Fibroblast of skin of abdomen (primary cell): Measurements from ENCODE around the gene SOX10. TPM values are rescaled to one million over a fixed set of nuclear protein-coding genes. Genes with fewer than 3 reads are reported as not detected.
A peak's percentile ranks its signal among the peaks of the same experiment; 100 is the strongest.

ENCODE experiments used
- DNase-seq: peaks from one replicate; pipeline ENCODE4 v3.0.0-alpha.2; 2013
- polyA plus RNA-seq, 2 experiments: library from polyadenylated mRNA; unstranded; fragments of 120-200 nt; gene quantifications; one replicate each; pipeline ENCODE4 v1.2.1, GENCODE V29; 2013; ENCODE audit not compliant: insufficient read length in 2 of 2

SOX10 gene
- polyA plus RNA-seq (2013, experiment 1 of 2; ENCODE audit: insufficient read length), result 0.51 TPM
- polyA plus RNA-seq (2013, experiment 2 of 2; ENCODE audit: insufficient read length), result not detected

DNA sequence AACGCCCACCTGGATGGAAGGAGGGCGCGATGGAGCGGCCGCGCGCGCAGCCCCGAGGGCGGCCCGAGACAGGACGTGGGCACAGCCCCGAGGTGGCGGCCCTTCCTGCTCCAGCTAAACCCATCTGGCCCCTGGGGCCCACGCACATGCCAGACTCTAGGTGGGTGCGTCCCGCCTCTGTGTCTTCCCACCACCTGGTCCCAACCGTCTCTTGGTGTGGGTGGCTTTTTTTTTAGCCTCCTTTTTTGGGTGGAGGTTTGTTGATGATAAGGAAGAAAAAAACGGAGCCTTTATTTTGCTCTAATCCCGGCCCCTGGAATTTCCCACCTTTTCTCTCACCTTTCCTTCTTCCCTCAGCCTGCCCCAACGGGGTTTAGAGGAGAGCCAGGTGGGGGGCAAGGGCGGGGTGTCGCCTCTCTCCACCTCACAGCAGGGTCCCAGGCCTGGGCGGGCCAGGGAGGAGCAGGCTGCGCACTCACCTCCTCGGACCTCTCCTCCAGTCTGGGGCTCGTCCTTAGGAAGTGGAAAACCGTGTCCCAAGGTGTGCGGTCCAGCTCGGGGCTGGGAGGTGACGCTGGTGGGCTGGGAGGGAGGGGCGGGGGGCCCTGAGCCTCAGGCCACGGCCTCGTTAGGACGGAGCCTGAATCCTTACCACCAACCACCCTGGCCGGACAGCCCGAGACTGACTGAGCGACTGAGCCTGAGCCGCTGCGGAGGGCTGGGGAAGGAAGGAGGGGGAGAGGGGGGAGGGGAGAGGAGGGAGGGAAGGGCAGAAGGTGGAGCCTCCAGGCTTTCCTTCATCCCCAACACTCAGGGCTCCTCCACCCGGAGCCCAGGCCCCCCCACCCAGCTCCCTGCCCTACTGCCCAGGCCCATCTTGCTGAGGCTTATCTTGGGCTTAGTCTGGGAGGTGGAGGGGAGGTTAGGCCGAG lies at the start of gene SOX10:
SOX10 (minus strand) TSS at position 696 of the 932 bp plus-strand sequence. CDS start 771 bp downstream, outside the sequence.
- no peak for DNase-seq

DNA sequence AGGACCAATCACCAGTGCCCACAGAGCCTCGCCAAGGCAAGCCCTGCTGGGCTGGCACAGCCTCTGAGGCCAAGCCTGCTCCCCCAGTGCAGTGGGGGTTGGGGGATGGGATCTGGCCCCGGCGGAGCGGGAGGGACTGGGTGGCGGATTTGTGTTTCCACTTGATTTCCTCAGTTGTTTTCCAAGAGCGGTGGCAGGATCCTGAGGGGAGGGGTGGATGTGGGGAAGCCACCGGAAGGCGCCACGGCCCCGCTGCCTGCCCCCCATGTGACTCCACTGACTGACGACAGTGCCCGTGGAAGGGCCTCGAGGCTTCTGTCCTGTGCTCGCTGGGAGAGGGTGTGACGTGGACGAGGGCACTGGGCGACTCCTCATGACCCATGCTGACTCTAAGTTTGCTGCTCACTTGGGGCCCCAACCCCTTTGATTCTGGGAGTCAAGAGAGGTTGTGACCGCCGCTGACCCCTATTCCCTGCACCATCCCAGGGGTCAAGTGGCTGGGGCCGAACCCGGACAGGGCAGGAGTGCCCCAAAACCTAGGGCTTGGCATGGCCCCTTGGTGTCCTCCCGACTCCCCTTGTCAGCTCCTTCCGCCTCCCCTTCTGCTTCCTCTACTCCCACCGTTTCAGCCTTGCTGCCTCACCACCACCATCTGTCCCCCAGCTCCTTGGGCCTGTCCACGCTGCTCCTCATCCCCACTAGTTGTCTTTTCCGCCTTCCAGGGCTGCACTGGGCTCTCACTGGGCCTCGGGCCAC lies 49.3 kb upstream of the SOX10 start:
- no peak for DNase-seq

DNA sequence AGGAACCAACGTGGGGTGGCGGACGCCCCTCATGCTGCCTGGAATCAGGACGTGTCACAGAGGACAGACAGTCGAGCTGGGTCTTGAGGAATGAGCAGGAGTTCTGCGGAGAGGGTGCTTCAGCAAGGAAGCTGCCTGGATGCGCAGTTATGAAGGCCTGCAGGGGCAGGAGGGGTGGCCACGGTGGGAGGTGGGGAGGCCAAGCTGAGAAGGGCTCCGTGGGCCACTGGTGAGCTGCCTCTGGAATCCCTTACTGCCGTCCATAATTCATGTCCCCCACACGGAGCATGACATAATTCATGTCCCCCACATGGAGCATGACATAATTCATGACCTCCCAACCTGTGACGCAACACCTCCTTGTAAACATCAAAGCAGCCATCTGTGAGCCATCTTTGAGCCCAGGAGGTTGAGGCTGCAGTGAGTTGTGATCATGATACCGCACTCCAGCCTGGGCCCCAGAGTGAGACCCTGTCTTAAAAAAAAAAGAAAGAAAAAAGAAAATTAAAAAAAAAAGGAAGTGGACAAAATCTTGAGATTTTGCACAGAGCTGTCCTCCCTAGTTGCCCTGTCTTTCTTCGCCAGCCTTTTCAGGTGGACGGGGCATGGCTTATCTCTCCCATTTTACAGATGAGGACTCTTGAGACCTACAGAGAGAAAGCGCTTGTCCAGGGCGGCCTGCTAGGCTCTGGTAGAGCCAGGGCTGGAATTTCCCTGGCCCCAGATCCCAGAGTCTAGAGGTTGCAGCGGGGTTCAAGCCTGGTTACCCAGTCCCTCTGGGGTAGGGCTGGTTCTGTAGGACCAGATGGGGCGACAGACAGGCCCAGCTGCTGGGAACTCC lies 48.5 kb upstream of the SOX10 start:
- peak; percentile 89 for DNase-seq

DNA sequence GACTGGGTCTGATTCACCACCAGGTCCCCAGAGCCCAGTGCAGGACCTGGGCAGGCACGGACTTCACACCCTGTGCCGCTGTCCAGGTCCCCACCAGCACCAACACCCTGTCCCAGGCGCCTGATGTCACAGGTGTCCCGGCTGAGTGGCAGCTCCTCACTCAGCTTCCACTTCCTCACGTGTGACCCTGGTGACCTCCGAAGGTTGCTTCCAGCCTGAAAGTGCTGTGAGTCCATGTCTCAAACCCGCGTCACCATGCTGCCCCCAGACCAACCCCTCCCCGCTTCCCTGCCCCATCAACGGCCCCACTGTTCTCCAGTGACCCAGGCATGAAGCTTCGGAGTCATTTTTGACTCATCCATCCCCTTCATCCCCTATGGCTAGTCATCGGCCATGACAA lies 47.1 kb upstream of the SOX10 start:
- no peak for DNase-seq

DNA sequence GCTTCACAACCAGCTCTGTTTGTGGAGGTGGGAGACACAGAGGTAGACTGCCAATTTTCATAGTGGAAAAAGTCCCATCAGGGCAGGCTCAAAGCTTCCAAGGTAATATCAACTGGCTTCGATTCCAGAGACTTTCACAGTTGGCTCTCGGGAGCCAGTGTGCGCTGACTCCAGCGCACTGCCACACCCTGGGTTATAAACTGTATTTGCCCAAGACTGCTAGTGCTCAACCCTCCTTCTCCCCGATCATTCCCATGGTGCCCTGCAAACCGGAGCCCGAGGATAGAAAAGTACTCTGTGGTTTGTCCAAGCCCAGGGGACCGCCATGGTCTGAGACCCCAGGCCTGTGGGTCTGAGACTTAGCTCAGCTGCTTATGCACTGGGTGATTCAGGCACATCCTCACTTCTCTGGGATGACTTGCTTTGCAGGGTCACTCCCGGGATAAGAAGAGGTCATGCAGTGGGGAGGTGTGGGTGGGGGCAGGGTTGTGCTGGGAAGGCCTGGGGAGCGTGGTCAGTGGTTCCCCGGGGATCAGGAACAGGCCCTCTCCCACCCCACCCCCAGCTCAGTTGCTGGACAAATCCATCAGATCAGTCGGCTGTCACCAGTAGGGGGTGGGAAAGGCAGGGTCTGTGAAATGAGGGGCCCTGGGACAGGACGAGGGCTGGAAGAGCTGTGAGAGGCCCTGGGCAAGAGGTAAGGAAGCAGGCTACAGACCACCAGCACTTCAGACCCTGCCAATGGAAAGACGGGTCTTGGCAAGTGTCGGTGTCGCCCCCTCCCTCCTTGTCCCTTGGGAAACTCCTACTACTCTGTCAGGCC lies 46.2 kb upstream of the SOX10 start:
- no peak for DNase-seq

DNA sequence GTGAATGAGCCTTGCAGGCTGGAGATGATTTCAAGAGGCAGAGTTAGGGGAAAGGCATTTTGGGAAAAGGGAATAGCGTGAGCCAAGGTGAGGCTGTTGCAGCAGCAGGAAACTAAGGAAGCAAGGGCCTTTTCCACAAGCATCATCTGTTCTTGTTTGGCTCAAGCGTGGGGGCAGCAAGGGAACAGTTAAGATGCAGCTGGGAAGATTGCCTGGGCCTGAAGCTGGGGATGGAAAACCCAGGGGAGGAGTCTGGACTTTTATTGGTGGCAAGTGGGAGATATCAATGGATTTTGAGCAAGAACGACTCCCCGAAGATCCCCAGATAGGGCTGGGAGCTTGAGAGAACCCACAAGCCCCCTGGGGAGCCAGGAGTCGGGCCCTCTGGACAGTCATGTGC lies 45.5 kb upstream of the SOX10 start:
- no peak for DNase-seq

DNA sequence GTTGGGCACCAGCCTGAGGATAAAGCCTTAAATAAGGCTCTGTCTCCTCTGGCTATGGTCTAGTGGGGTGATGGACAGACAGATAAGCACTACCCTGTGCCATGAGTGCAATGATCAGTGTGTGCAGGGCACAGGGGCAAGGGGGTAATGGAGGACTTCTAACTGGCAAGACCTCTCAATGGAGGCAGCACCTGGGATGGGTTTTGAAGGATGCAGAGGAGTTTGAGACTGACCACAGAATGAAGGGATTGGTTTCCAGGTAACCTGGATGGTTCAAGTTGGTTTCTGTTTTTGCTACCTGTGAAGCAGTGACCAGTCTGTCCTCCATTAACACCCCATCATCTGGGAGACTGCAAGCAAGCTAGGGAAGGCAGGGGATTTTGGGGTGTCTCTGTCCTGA lies 45.0 kb upstream of the SOX10 start:
- no peak for DNase-seq

DNA sequence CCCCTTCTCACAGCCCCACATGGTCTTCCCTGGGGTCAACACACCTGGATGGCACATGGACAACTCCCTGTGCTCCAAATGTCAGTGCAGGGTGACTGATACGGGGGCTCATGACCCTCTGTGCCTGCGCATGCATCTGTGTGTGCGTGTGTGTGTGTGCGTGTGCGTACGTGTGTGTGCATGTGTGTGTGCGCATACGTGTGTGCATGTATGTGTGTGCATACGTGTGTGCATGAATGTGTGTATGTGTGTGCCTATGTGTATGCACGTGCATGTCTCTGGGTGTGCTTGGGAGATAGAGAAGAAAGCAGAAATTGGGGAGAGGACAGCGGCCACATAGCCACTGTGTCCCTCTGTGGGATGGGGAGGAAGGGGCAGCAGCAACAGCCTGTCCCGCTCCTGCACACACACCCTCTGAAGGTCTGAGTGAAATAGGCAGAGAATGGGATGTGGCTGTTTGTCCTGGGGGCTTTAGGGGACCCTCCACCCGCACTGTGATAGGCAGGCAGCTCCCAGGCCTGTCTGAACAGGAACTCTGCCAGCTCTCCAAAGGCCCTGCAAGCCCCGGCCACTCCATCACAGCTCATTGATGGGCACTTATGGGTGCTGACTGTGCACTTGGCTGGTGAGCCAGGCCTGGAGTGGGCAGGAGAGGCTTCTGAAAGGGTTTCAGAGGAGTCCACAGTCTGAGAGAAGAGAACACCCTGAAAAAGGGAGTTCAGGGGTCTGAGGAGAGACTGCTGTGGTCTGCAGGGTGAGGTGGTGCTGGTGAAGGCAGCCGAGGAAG lies 44.2 kb upstream of the SOX10 start:
- DNase-seq, result no peak

DNA sequence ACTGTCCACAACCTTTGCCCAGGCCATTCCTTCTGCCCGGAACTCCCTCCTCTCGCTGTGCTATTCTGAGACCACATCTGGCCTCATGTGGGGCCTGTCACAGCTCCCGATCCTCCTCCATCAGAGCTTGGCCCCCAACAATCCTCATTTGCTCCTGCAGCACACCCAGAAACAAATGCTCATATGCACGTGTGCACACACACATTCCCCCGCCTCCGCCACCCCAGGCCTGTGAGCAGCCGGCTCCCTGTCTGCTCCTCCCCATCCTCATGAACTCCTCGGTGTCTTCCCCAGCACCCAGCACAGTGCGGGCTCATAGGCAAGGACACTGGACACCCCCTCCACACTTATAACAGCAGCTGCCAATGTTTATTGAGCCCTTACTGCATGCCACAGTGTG lies 43.1 kb upstream of the SOX10 start:
- no peak for DNase-seq

DNA sequence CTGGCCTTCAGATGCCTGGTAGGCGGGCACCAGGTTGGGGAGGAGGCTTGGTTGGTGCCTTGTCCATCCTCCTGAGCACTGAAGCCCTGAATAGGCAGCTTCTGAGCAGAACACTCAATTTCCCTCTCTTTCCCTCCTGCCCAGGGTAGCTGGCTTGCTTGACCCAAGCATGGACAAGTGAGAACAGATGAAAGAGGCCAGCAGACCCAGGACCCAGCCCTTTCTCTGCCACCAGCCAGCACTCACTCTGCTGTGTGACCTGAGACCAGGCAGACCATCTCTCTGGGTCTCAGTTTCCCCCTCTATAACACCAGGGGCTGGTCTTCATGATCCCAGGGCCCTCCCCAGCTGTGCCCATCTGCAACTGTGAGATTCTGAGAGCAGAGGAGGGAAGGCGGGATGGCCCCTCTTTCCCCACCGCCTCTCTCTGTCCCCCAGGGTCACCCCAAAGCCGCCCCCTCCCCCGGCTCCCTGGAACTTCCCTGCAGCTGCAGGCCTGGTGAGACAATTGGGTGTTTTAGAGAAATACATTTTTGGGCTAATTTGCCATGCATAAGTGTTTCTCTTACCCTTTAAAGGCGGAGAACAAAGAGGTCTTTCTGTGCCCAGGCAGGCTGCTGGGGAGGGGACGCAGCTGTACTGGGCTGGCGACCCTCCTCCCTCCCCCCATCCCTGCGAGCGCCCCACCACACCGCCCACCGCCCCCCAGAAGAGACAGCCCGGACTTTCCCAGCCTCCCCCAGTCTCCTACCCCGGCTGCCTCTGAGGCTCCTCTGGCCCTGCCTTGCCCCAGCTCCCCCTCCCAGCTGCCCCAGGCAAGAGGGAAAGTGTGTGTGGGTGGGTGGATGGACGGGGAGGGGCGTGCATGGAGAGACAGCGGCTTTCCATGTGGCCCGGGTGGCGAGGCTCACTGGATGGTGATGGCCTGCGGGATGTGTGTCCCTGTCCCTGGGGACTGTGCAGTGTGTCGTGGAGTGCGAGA lies 42.1 kb upstream of the SOX10 start:
- no peak for DNase-seq

DNA sequence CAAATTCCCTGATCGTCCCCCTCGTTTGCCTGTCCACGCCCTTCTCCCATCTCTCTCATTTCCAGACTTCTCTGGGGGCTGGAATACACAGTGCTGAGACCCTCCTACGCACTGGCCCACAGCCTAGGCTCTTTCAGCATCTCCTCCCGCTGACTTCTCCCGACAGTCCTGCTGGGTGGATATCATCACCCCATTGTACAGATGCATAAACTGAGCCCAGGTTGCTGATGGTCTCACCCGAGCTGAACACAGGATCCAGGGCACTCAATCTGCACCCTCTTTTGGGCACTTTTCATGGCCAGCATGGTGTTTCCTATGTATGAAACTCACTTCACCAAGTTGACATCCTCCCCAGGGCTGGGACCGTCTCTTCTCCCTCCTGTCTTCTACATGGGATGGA lies 41.2 kb upstream of the SOX10 start:
- no peak for DNase-seq

DNA sequence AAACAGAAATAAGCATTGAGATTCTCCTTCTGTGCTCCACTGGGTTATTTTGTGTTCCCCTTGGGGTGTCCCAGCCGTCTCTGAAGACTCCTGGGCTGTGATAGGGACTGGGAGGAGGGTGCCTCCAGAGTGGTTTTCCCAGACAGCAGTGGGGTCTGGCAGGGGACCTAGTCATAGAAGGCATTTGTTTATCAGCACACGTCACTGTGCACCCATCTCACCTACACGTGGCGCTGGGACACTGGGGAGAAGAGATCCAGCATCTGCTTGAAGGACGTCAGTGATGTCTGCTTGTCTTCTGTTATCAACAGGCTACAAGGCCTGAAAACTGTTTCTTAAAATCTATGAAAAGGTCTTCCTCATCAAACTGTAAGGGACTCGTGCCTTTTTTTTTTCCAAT lies 38.7 kb upstream of the SOX10 start:
- DNase-seq, result no peak

DNA sequence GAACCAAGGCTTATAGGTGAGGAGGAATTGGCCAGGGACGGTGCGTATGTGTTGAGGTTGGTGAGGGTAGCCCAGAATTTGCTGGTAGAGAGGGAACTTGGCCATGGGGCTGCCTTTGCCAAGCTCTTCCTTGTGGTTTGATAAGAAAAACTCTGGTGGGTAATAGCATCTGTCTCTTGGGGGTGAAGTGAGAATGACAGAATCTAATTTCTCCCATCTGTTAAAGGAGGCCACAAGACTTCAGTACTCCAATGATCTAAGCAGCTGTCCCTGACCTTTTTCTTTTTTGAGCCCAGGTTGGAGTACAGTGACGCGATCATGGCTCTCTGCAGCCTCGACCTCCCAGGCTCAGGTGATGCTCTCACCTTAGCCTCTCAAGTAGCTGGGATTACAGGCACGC lies 36.9 kb upstream of the SOX10 start:
- no peak for DNase-seq

DNA sequence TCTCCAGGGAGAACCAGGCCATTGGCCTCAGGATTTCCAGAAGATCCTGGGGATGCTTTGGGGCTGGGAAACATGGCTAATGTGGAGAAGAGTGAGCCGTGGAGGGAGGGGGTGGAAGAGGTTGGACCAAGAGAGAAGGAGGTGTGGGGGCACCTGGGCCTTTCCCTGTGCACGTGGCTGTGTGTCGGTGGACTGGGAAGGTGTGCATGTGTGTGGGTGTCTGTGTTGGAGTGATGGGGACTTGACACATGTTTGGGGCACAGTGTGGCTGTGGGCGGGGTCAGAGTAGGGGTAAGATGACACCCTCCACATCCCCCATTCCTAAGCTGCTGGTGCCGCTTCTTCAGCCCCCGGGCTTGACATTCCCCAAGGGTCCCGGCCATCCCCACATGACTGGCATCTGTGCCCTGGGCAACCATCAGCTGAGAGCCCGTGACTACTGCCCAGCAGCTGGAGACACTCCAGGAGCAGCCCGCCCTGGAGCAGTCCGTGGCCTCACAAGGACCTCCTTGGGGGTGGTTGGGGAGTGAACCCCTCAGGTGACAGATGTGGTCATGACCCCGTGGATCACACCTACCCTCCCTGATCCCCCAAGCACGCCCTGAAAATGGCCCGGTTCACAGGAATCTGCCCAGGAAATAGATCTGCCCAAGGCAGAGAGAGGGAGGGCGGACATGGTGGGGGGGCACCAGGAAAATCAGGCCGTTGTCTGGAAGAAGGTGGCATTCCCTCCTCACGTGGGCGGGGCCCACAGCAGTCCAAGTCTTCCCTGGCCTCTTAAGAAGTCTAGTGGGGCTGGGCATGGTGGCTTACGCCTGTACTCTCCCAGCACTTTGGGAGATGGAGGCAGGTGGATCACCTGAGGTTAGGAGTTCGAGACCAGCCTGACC lies 34.8 kb upstream of the SOX10 start:
- DNase-seq, result no peak

DNA sequence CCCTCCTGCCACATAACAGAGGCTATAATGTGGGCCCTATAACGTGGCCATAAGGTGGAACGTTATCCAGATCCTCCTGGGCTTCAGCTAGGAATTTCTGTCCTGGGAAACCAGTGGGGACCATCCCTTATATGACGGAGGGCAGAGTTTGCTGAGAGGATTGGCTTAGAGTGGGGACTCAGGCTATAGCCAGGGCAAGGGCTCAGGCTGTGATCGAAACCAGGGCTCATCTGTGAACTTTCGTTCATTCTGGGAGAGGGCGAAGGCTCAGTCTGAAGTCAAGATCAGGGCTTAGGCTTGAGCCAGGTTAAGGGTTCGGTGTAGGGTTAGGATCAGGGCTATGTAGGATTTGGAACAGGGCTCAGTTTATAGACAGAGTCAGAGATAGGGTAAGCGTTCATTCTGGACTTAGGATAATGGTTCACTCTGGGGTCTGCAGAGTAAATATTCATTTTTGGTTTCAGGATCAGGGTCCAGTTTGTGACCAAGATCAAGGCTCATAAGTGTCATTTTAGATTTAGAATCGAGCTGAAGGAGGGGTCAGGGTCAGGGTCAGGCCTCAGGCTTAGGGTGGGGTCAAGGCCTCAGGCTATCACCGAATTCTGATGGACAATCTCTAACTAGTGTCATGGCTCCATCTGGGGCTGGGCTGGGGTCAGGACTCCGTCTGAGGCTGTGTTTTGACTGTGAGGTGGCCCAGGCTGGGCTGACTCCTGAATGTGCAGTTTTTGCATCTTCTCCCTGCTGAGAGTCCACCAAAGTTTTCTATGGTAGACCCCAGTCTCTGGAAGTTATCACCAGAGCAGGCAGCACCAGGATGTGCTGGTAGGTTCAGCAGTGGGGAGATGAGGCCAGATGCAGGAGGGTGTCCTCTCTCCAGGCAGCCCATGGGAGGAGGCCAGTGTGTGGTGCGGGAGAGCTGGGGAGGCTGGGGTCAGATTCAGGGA lies 33.9 kb upstream of the SOX10 start:
- no peak for DNase-seq

DNA sequence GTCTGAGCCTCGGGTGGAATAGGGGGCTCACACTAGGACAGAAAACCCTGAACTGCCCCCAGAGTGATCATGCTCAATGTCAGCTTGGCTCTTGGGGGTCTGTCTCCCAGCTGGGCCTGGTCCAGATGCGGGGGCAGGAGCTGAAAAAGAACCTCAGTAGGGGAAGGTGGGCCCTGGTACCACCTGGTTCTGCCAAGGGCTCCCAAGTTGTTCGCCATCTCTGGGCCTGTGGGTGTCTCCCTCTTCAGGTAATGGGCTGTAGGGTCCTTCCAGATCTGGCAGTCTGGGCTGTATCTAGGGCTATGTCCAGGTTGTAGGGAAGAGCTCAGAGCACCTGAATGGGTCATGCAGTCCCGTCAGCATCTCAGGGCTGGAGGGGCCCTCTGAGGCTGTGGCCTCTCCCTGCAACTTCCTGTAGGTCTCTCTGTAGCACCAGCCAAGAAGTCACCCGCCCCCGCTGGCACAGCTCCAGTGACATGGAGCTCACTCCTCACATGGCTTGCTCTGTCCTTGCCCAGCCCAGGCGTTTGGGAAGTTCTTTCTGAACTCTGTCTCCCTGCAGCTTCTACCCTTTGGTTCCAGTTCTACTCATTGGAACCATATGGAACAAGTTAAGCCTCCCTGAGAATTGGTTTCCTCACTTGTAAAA lies 33.0 kb upstream of the SOX10 start:
- DNase-seq, result peak; percentile 48
